ENCODE results near the gene TCP11X1. TPM values are rescaled to one million over a fixed set of nuclear protein-coding genes. Genes with fewer than 3 reads are reported as not detected.
"Not testable (repeated sequence)": the region's sequence is repeated elsewhere in the genome, so short reads cannot be mapped to it uniquely, and the experiment has no call there.

Gene TCP11X1
- not detected for total RNA-seq

DNA sequence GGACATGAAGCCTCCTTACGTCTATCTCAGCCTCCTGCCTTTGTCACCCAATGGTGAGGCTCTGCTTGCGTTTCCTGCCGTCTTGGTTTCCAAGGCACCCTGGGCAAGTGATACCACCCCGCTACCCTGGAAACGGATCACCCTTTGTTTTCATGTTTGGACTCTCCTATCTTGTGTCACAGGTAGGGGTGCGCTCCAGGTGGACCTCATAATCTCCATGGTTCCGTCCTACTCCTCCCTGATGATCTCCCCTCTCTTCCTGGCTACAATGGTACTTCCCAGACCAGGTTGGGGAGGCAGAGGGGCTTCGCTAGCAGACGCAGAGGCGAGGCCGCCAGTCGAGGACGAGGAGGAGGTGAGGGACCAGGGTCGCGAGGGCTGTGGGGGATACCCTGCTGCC, at the start of gene TCP11X1:
TCP11X1 (plus strand) TSS at position 316 of the 400 bp plus-strand sequence.
- DNase-seq (ENCODE audit: low spot score): not testable (repeated sequence)

DNA sequence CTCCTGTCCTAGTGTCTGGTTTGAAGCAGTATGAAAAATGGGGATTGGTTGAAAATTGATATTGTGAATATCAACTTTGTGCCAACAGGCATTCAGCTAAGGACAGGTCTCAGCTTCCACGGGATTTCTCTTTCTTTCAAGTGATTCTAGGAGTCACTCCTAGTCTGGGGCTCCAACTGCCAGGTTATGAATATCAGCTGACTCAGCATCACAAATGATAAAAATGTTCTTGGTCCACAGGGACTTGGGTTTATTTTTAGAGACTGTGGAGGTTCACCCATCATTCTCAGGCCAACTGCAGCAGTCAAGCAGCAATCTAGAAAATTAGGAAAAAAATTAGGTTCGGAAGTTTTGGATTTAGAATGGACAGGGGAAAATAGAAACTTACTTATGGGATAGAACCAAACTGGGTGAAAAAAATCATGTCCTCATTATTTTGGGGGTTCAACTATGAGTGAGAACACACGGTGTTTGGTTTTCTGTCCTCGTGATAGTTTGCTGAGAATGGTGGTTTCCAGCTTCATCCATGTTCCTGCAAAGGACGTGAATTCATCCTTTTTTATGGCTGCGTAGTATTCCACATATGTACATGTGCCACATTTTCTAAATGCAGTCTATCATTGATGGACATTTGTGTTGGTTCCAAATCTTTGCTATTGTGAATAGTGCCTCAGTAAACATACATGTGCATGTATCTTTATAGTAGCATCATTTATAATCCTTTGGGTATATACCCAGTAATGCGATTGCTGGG, 29.0 kb upstream of the TCP11X1 start:
- no peak for DNase-seq (ENCODE audit: low spot score)

DNA sequence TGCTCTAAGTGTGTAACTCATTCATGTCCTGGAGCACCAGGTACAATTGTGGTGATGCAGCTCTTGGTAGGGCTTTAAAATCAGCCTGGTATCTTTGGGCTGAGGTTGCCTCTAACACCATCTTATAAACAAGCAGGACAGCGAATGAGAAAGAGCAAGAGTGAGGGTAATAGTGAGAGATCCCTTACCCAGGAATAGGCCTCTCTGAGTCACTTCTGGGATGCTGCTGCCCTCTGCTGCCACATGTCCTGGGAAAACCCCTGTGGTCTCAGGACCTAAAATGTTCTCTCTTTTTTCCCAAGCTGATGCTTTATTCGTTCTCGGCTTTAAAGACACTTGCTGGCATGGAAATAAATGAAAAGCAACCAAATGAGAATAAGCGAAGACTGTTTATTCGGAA, 7.2 kb upstream of the TCP11X1 start:
- DNase-seq (ENCODE audit: low spot score): not testable (repeated sequence)

DNA sequence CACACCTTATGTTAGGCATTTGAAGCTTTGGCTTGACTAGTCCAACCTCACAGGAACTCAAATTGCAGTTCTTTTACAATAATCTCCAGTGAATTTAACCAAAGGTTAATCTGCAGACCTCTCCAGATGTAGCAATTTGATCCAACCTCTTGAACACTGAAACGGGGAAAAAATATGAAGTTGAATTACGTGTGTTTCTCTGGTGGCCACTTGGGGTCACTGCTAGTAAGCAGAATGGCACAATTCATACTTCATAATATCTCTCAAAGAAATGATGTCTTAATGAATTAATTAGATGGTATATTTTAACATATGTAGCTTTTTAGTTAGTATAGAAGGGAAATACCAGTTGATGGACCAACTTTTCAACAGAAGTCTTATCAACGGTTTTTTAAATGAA, 1.4 kb downstream of the TCP11X1 start:
- DNase-seq (ENCODE audit: low spot score): not testable (repeated sequence)

DNA sequence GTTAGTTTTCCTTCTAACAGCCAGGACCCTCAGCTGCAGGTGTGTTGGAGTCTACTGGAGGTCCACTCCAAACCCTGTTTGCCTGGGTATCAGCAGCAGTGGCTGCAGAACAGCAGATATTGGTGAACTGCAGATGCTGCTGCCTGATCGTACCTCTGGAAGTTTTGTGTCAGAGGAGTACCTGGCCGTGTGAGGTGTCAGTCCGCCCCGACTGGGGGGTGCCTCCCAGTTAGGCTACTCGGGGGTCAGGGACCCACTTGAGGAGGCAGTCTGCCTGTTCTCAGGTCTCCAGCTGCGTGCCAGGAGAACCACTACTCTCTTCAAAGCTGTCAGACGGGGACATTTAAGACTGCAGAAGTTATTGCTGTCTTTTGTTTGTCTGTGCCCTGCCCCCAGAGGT, 20.6 kb downstream of the TCP11X1 start:
- peak; percentile 1 for DNase-seq (ENCODE audit: low spot score)

DNA sequence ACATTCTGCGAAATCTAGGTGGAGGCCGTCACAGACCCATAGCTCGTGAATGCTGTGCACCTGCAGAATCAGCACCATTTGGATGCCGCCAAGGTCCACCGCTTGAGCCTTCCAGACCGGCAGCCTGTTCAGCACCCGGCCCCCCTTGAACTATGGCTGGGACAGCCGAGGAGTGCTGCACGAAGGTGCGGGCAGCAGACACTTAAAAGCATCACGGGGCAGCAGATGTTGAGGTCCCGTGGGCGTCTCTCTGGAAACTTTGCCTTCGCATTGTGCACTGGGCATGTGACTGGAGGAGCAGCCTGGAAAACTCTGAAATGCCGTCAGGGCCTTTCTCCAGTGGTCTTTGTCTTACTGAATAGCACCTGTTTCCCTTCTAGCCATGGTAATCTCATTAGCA, 25.2 kb downstream of the TCP11X1 start:
- DNase-seq (ENCODE audit: low spot score): not testable (repeated sequence)

DNA sequence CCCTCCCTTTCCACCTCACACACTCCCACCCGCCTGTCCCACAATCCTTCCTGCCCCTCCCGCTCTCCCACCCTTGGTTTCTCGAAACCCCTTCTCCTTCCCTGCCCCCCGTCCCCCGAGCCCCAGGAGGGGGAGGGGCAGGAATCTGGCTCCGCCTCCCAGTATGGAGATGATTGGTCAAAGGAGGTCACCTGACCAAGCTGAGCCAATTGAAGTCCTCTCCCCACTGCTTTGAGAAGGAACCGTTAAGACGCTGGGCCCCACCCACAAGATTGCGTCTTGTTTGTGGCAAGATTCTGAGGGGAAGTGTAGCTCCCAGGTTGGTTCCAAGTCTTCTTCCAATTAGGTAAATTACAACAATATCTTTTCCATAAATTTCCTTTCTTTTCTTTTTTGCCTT, 31.8 kb downstream of the TCP11X1 start, which contains the start of gene NXF2:
NXF2 (plus strand) TSS at position 275 of the 400 bp plus-strand sequence. CDS start 59,912 bp downstream, outside the sequence.
- not testable (repeated sequence) for DNase-seq (ENCODE audit: low spot score)

DNA sequence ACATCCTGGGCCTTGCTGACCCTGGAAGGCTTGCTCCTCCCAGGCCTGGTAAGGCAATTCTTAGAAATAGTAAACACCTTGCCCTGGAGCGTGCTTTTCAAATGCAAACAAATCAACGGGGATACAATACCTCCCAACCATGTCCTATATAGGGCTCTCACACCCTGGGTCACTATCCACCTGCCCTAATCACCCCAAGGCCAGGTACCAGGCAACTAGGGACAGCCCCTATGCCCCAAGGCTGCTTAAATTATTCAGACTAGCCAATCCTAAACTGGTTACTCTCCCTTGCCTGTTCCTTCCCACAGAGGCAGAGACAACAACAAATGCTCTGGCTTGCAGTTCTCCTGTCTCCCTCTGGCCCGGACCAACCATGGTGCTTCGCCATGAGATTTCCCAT, 57.1 kb downstream of the TCP11X1 start:
- DNase-seq (ENCODE audit: low spot score): not testable (repeated sequence)

Other genes starting within 250 kb of the TCP11X1 start
- 11.7 TPM for gene TCEAL2, start 89.6 kb upstream of the TCP11X1 start, total RNA-seq
- 1.4 TPM for gene TCEAL6, start 72.8 kb upstream of the TCP11X1 start, total RNA-seq
- gene BEX5, start 59.3 kb upstream of the TCP11X1 start, total RNA-seq: 3.7 TPM
- not detected for gene NXF2, start 31.9 kb downstream of the TCP11X1 start, total RNA-seq
- gene NXF2B, start 224.7 kb downstream of the TCP11X1 start, total RNA-seq: not detected

Data from ureter (tissue), 1 donor.